Hematopoietic multipotent progenitor cell treated with erythropoietin and hydrocortisone succinate and interleukin-3 and kit ligand, for 17 days (in vitro differentiated cells): ENCODE measurements around the gene RWDD1.
"Not testable (repeated sequence)": the region's sequence is repeated elsewhere in the genome, so short reads cannot be mapped to it uniquely, and the experiment has no call there.

Experiments
- DNase-seq: peaks from one replicate; pipeline ENCODE4 v3.0.0-alpha.2; 2015; ENCODE audit warnings: low spot score

RWDD1 gene

GRCh38 chr6:116561377-116562018 is 9.8 kb upstream of the RWDD1 start:
- DNase-seq: peak; percentile 78

GRCh38 chr6:116562019-116562403 is 9.3 kb upstream of the RWDD1 start:
- no peak for DNase-seq

- no peak for DNase-seq
These were observed 8.7 kb upstream of the RWDD1 start for GRCh38 chr6:116562614-116563013.

GRCh38 chr6:116563830-116564229 is 7.5 kb upstream of the RWDD1 start:
- DNase-seq: no peak

- DNase-seq: no peak
These were observed 7.0 kb upstream of the RWDD1 start for GRCh38 chr6:116564311-116564710.

- no peak for DNase-seq
These were observed 6.1 kb upstream of the RWDD1 start for GRCh38 chr6:116564921-116565872.

- no peak for DNase-seq
These were observed 3.2 kb upstream of the RWDD1 start for GRCh38 chr6:116568111-116568510.

- no peak for DNase-seq
These were observed 2.2 kb upstream of the RWDD1 start for GRCh38 chr6:116568821-116569755.

- no peak for DNase-seq
These were observed 338 bp downstream of the RWDD1 start for GRCh38 chr6:116571683-116572000.

- DNase-seq: peak; percentile 28
These were observed 858 bp downstream of the RWDD1 start for GRCh38 chr6:116572162-116572561.

GRCh38 chr6:116575227-116575626 is 3.9 kb downstream of the RWDD1 start:
- no peak for DNase-seq

GRCh38 chr6:116577486-116577885 is 6.2 kb downstream of the RWDD1 start:
- no peak for DNase-seq

GRCh38 chr6:116578335-116578734 is 7.0 kb downstream of the RWDD1 start:
- DNase-seq: no peak

- no peak for DNase-seq
These were observed 7.8 kb downstream of the RWDD1 start for GRCh38 chr6:116579143-116579542.

GRCh38 chr6:116580198-116580597 is 8.9 kb downstream of the RWDD1 start:
- no peak for DNase-seq

- DNase-seq: no peak
These were observed 15.0 kb downstream of the RWDD1 start for GRCh38 chr6:116586276-116586675.

- DNase-seq: no peak
These were observed 15.4 kb downstream of the RWDD1 start for GRCh38 chr6:116586738-116587137.

GRCh38 chr6:116595247-116595646 is 23.9 kb downstream of the RWDD1 start:
- DNase-seq: no peak

- no peak for DNase-seq
These were observed 25.5 kb downstream of the RWDD1 start for GRCh38 chr6:116596815-116597214.

- not testable (repeated sequence) for DNase-seq
These were observed 32.6 kb downstream of the RWDD1 start for GRCh38 chr6:116603916-116604315.

- not testable (repeated sequence) for DNase-seq
These were observed 33.6 kb downstream of the RWDD1 start for GRCh38 chr6:116604868-116605267.

GRCh38 chr6:116605935-116606334 is 34.6 kb downstream of the RWDD1 start:
- no peak for DNase-seq
